Activated CD8-positive, alpha-beta T cell treated with anti-CD3 and anti-CD28 coated beads, Interleukin-2, amount 10 ng/mL, durations not matched to agents 7 days and 5 days (primary cell): ENCODE data around the gene KRTAP5-3. TPM values are rescaled to one million over a fixed set of nuclear protein-coding genes. Genes with fewer than 3 reads are reported as not detected.

Experiments used
- ATAC-seq: fragments of 150-1000 bp; cut with Tn5 transposase; one replicate; pipeline ENCODE4 v1.10.0; 2021; ENCODE audit warnings: moderate library complexity
- CTCF ChIA-PET: fragments of 350-600 bp; sonication (Branson Sonifier 250); formaldehyde crosslinking; loops from one replicate; lab custom pipeline; 2021; ENCODE audit warnings: antibody characterized with exemption; lab: Charles Lee
- POLR2A ChIA-PET: fragments of 350-600 bp; sonication (Branson Sonifier 250); formaldehyde crosslinking; loops from one replicate; lab custom pipeline; 2021; ENCODE audit warnings: antibody characterized with exemption; lab: Charles Lee
- DNase-seq: peaks from one replicate; pipeline ENCODE4 v3.0.0-alpha.2; 2020
- H3K27ac Mint-ChIP-seq: one replicate; pipeline ENCODE4 v1.8.0; 2021; ENCODE audit warnings: mild to moderate bottlenecking, mixed read lengths
- H3K27me3 Mint-ChIP-seq: one replicate; pipeline ENCODE4 v1.8.0; 2021; ENCODE audit warnings: low read depth, mixed read lengths
- H3K36me3 Mint-ChIP-seq: one replicate; pipeline ENCODE4 v1.8.0; 2021; ENCODE audit warnings: low read depth, mixed read lengths
- H3K4me1 Mint-ChIP-seq: one replicate; pipeline ENCODE4 v1.8.0; 2021; ENCODE audit warnings: low read depth, mixed read lengths
- H3K4me3 Mint-ChIP-seq: one replicate; pipeline ENCODE4 v1.8.0; 2021; ENCODE audit warnings: mild to moderate bottlenecking, mixed read lengths
- H3K9me3 Mint-ChIP-seq: one replicate; pipeline ENCODE4 v1.8.0; 2022; ENCODE audit warnings: mixed read lengths; ENCODE audit not compliant: insufficient read depth
- total RNA-seq, 2 experiments: library from RNA; stranded (reverse); gene quantifications; one replicate each; pipeline ENCODE4 v1.2.3, GENCODE V29; 2021

KRTAP5-3 gene
- total RNA-seq, 2 experiments from 2014 or later = not detected

DNA sequence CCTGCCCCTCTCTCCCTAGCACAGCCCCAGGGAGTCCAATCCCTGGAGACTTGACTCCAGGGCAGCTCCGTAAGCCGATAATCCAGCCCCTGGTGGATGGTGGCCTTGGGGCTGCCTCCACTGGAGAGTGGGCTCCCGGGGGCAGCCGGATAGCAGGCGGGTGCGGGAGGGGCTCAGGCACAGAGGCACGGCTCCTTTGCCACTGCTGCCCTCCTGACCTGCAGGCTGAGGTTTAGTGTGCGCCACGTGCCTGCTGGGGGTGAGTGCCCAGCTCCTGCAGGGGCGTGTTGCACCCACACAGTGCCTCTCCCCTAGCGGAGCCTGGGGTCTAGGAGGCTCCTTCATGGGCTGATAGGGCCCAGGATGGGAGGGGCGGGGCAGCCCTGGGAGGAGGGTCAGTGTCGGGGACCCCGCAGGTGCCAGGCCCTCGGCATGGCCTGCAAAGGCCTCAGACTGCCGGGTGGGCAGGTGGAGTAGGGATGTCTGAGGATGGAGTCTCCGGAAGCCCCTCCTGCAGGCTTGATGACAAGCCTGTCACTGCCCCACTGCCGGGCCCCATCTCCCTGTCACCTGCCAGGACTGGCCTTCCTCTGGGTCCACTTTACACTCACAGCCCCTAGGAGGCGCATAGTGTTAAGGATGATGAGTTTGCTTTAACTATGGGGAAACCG lies 41.7 kb downstream of the KRTAP5-3 start:
- no peak for DNase-seq
- CTCF ChIA-PET = interaction anchor here (2.5 kb wide), 1 partner anchor 8 kb away, joined by 20 read pairs; no protein-coding TSS in a partner anchor
- peaks cover 4% of the 10 kb centered on the region for H3K4me1 Mint-ChIP-seq
- peak overlapping the region; percentile 46 for H3K27ac Mint-ChIP-seq
- POLR2A ChIA-PET = no interaction called here
- peaks cover 11% of the 10 kb centered on the region for H3K27me3 Mint-ChIP-seq
- H3K36me3 Mint-ChIP-seq = no peaks in the 10 kb centered on the region
- no peak overlapping the region for H3K4me3 Mint-ChIP-seq
- no peak for ATAC-seq
- no peaks in the 10 kb centered on the region for H3K9me3 Mint-ChIP-seq

DNA sequence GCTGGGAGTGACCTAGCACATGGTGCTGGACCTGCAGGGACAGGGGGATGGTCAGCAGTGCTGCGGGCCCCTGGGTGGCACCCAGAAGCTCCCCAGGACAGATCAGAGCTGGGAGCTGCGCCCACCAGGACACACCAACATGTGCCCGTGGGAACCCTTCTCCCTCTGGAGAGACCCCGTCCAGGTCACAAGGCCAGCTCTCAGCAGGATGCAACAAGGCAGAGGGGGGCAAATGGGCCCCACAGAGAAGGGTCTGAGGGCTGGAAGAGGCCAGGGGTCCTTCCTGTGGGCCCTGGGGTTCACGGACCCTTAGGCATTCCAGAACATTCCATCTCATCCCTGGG lies 42.4 kb downstream of the KRTAP5-3 start:
- no peak for DNase-seq
- Mint-ChIP-seq H3K27me3 (peaks cover 10% of the 10 kb centered on the region), H3K9me3 (no peaks in the 10 kb centered on the region), H3K36me3 (no peaks in the 10 kb centered on the region), H3K4me3 (no peak overlapping the region), H3K4me1 (peaks cover 3% of the 10 kb centered on the region), H3K27ac (no peak overlapping the region)
- CTCF ChIA-PET = interaction anchor here (2.5 kb wide), 1 partner anchor 9 kb away, joined by 20 read pairs; no protein-coding TSS in a partner anchor
- POLR2A ChIA-PET = no interaction called here
- no peak for ATAC-seq

DNA sequence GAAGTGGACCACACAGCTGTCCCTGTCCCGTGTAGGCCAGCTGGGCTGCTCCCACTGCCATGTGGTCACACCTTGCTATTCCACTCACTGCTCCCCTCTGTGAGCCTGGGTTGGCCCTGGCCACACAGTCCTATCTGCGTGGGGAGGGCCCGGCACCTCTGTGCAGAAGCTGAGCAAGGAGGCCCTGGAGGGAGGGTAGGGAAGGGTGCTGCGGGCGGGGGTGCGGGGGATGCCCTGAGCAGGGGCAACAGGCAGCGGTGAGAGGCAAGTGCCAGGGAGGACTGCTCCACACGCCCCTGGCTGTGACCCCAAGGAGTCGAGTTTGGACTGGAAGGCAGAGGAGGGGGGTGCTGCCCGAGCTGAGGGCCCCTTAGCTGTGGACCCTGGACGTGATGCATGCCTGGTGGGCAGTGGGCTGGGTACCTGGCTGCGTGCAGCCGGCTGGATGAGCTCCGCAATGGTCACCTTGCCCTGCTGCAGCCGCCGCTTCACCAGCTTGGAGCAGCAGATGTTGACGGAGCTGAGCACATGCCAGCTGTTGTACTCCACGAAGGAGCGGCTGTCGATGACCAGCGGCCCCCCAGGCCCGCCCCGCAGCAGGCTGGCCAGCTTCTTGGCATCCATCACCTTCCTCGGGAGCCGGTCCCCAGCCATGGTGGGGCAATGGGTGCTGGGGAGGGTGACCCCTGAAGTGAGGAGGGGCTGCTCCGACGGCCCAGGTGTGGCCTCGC lies 42.9 kb downstream of the KRTAP5-3 start:
- Mint-ChIP-seq H3K9me3 (no peaks in the 10 kb centered on the region), H3K27ac (no peak overlapping the region), H3K4me3 (no peak overlapping the region), H3K4me1 (no peaks in the 10 kb centered on the region), H3K36me3 (no peaks in the 10 kb centered on the region), H3K27me3 (peaks cover 7% of the 10 kb centered on the region)
- ATAC-seq = no peak
- ChIA-PET POLR2A (no interaction called here), CTCF (interaction anchor here (2.5 kb wide), 1 partner anchor 9 kb away, joined by 20 read pairs; no protein-coding TSS in a partner anchor)
- no peak for DNase-seq

DNA sequence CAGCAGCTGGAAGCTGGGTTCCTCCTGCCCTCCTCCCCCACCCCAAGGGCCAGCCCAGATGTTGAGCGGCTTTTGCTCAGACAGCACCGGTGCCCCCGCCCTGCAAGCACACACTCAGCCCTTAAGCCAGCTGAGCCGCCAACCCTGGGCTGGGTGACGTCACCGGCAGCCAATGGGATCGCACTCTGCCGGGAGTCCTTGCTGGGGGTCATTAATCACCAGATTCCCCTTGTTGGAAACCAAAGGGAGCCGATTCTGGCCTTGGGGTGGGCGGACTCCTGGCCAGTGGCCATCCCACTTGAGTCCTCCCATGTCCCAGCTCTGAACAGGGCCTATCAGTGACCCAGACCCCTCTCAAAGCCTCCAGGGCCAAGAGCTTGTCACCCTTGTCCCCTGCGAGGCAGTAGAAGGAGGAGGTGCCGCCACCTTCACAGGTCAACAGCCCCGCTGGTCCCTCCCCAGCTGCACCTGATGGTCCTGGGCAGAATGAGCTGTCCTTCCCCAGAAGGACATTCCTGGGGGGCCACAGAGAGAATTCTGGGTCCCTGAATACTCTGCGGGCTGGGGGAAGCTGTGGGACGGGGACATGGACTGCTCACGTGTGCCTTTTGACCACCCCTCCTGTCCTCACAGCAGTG lies 43.6 kb downstream of the KRTAP5-3 start:
- no peaks in the 10 kb centered on the region for H3K36me3 Mint-ChIP-seq
- POLR2A ChIA-PET = no interaction called here
- H3K4me1 Mint-ChIP-seq = no peaks in the 10 kb centered on the region

DNA sequence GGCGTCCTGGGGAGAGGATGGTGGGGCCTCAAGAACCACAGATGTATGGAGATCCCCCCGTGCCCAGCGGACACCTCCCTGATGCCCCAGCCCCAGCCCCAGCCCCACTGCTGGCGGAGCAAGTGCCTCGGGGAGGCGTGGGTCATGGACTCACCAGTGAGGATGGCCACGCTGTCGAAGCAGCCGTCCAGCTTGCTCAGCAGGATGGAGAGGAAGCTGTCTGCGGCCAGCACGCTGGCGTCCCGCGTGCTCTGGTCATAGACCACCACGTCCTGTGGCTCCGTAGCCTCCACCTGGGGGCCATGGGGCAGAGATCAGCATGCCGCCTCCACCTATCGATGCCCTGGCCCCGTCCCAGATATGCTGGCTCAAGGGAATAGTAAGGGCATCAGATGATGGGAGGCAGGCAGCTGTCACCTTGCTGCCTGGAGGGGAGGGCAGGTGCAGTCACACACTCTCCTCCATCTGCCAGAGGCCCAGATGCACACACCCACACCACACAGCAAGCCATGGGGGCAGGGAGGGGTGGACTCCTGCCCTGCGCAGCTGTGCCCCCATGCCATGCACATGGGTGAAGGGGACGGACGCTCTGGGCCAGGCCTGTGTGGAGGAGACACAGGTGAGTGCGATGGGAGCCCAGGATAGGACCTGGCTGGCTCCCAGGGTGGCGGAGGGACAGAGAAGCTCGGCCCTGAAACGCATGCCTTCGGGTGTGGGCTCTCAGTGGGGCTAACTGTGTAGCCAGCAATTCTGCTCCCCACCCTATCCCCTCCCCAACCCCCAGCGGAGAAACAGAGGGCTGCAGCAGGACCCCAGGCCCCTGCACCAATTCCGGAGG lies 44.3 kb downstream of the KRTAP5-3 start:
- H3K27ac Mint-ChIP-seq = no peak overlapping the region
- H3K9me3 Mint-ChIP-seq = no peaks in the 10 kb centered on the region
- H3K4me1 Mint-ChIP-seq = no peaks in the 10 kb centered on the region
- no peak overlapping the region for H3K4me3 Mint-ChIP-seq
- H3K36me3 Mint-ChIP-seq = no peaks in the 10 kb centered on the region
- DNase-seq (no peak), ATAC-seq (no peak)
- POLR2A ChIA-PET = no interaction called here
- CTCF ChIA-PET = interaction anchor here (2.5 kb wide), 1 partner anchor 11 kb away, joined by 20 read pairs; no protein-coding TSS in a partner anchor
- H3K27me3 Mint-ChIP-seq = no peaks in the 10 kb centered on the region

More for the DNA sequence above, 43.6 kb downstream of the KRTAP5-3 start:
- H3K4me3 Mint-ChIP-seq = no peak overlapping the region
- ATAC-seq (no peak), DNase-seq (no peak)
- CTCF ChIA-PET = interaction anchor here (2.5 kb wide), 1 partner anchor 10 kb away, joined by 20 read pairs; no protein-coding TSS in a partner anchor
- H3K9me3 Mint-ChIP-seq = no peaks in the 10 kb centered on the region
- H3K27ac Mint-ChIP-seq = no peak overlapping the region
- H3K27me3 Mint-ChIP-seq = peaks cover 4% of the 10 kb centered on the region

DNA sequence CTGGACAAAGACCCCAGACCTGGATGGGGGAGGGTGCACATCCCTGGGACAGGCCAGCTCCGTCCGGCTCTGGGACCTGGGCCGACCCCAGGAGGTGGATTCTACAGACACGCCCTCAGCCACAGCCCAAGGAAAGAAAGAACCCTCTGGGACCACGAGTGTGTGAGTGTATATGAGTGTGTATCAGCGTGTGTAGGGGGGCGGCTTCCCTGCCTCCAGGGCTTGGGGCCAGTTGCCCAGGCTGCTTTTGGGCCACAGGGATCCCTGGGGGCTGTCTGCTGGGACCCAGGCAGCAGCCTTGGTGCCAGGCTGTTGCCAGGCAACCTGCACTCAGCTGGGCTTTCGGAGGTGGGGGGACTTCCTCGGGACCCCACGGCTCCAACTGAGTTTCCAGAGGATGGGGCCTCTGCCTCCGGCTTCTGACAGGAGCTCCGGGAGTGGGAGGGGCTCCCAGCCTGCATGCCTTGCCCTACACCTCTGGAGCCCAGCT lies 45.1 kb downstream of the KRTAP5-3 start:
- CTCF ChIA-PET = no interaction called here
- H3K36me3 Mint-ChIP-seq = no peaks in the 10 kb centered on the region
- no peak overlapping the region for H3K4me3 Mint-ChIP-seq
- ATAC-seq (no peak), DNase-seq (no peak)
- H3K27me3 Mint-ChIP-seq = no peaks in the 10 kb centered on the region
- no peak overlapping the region for H3K27ac Mint-ChIP-seq
- no peaks in the 10 kb centered on the region for H3K4me1 Mint-ChIP-seq
- no peaks in the 10 kb centered on the region for H3K9me3 Mint-ChIP-seq
- POLR2A ChIA-PET = no interaction called here

DNA sequence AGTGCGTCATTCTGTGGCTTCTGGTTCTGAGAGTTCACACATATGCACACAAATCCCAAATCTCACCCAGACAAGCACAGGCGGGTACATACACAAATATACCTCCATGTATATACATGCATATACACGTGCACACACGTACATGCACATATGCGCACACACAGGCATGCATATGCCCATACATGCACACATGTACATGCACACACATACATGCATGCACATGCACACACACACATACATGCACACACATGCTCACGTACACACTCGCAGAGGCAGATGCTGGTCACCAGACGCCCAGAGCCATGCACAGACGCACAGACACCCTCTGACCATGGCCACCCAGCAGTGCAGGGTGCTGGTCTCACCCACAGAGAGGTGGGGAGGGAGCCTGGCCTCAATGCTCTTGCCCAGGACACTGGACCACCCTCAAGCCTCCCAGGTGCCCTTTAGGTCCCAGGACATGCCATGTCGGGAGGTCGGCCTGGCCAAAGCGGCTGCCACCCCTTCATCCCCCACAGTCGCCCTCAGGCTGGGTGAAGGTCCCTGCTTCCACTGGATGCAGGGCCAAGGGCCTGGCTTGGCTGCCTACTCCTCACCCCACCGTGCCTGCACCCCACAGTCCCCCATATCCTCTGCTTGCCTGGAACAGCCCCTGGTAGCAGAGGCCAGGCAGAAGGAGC lies 45.7 kb downstream of the KRTAP5-3 start:
- Mint-ChIP-seq H3K9me3 (no peaks in the 10 kb centered on the region), H3K27ac (no peak overlapping the region), H3K36me3 (no peaks in the 10 kb centered on the region), H3K27me3 (no peaks in the 10 kb centered on the region), H3K4me3 (no peak overlapping the region), H3K4me1 (no peaks in the 10 kb centered on the region)
- no peak for DNase-seq
- POLR2A ChIA-PET = no interaction called here
- CTCF ChIA-PET = no interaction called here
- ATAC-seq = no peak

DNA sequence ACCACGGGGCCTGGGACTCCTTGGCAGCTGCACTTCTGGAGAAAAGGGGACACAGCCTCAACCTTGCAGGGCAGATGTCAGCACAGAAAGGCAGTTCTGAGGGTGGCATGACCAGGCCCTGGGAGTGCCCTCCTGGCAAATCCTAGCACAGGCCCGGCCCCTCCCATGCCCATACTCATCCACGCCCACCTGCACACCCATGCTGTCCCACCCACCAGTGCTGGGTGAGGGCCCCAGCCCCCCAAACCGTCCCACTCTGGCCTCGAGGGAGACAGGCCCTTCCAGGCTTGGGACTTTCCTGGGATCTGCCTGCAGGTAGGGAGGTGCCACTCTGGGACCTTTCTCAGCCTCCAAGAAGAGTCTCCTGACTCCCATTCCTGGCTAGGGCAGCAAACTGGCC lies 46.3 kb downstream of the KRTAP5-3 start:
- Mint-ChIP-seq H3K27me3 (no peaks in the 10 kb centered on the region), H3K4me3 (no peak overlapping the region), H3K27ac (no peak overlapping the region), H3K36me3 (no peaks in the 10 kb centered on the region), H3K9me3 (no peaks in the 10 kb centered on the region), H3K4me1 (no peaks in the 10 kb centered on the region)
- ATAC-seq (no peak), DNase-seq (no peak)
- POLR2A ChIA-PET = no interaction called here
- CTCF ChIA-PET = no interaction called here

DNA sequence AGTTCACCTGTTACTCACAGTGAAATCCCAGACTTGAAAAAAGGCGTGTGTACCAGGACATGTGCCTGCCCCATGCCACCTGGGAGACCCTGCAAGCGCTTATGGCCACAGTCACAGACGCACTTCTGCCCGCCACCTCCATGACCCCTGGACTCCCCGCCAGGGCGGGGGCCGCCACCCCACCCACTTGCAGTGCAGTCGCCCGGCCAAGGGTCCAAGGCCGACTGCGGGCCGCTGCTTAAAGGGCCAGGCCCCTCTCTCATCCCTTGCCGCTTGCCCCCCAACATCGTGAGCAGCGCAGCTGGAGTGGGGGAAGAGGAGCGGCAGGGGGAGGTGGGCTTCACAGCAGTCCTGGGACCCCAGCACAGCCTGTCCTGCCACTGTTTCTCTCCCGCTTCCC lies 47.0 kb downstream of the KRTAP5-3 start:
- no peaks in the 10 kb centered on the region for H3K9me3 Mint-ChIP-seq
- CTCF ChIA-PET = no interaction called here
- no peak overlapping the region for H3K4me3 Mint-ChIP-seq
- POLR2A ChIA-PET = no interaction called here
- H3K4me1 Mint-ChIP-seq = no peaks in the 10 kb centered on the region
- DNase-seq (no peak), ATAC-seq (no peak)
- no peaks in the 10 kb centered on the region for H3K27me3 Mint-ChIP-seq
- no peak overlapping the region for H3K27ac Mint-ChIP-seq
- H3K36me3 Mint-ChIP-seq = no peaks in the 10 kb centered on the region

DNA sequence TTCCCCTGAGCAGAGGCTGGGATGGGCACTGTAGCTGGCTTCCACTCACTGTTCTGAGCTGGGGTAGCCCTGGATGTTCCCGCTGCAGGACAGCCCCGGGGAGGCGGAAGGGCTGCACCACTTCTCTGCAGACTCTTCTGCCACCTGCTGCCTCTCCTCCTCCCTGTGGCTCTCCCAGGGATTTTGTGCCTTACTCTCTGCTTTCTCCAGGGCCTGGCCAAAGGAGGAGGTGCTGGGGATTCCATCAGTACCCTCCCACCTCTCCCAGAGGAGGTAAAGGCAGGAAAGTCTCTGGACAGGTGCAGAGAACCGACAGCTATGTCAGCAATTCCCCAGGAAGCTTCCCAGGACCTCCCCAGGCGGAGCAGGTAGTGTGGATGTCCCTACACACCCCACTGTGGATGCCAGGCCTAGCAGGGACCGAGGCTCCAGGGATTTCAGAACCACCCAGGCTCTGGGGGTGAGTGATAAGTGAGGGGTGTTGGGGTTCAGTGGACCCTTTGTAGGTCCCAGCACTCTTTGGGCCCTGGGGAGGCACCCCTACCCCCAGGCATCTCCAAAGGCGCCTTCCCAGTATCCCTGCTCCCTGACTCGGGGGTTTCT lies 47.5 kb downstream of the KRTAP5-3 start:
- ATAC-seq = no peak
- Mint-ChIP-seq H3K9me3 (no peaks in the 10 kb centered on the region), H3K4me1 (no peaks in the 10 kb centered on the region), H3K4me3 (no peak overlapping the region), H3K27ac (no peak overlapping the region), H3K36me3 (no peaks in the 10 kb centered on the region), H3K27me3 (no peaks in the 10 kb centered on the region)
- POLR2A ChIA-PET = no interaction called here
- no peak for DNase-seq
- CTCF ChIA-PET = no interaction called here
